Endodermal cell (in vitro differentiated cells): ENCODE results near the gene OR2AG2. TPM values are rescaled to one million over a fixed set of nuclear protein-coding genes. Genes with fewer than 3 reads are reported as not detected.

Experiments
- DNase-seq: peaks from one replicate; pipeline ENCODE4 v3.0.0-alpha.2; 2017
- H3K27ac ChIP-seq: 2 replicates; pipeline ENCODE4 v1.5.1; 2013; ENCODE audit warnings: mild to moderate bottlenecking, low read depth, low read length, moderate library complexity
- H3K27me3 ChIP-seq: 2 replicates; pipeline ENCODE4 v1.6.1; 2013; ENCODE audit warnings: mild to moderate bottlenecking, low read length, moderate library complexity; ENCODE audit not compliant: insufficient read depth, control insufficient read depth, poor library complexity, severe bottlenecking
- H3K36me3 ChIP-seq: 2 replicates; pipeline ENCODE4 v1.7.0; 2013; ENCODE audit warnings: mild to moderate bottlenecking, low read length, moderate library complexity; ENCODE audit not compliant: control insufficient read depth, insufficient read depth
- H3K4me1 ChIP-seq: one replicate; pipeline ENCODE4 v1.7.0; 2013; ENCODE audit warnings: low read length; ENCODE audit not compliant: control insufficient read depth, insufficient read depth
- H3K4me3 ChIP-seq: 2 replicates; pipeline ENCODE4 v1.5.1; 2013; ENCODE audit warnings: mild to moderate bottlenecking, low read length, moderate library complexity
- H3K9ac ChIP-seq: 2 replicates; pipeline ENCODE4 v1.6.1; 2013; ENCODE audit warnings: mild to moderate bottlenecking, low read length, moderate library complexity; ENCODE audit not compliant: poor library complexity, severe bottlenecking; ENCODE audit errors: extremely low read depth
- H3K9me3 ChIP-seq: 2 replicates; pipeline ENCODE4 v1.6.1; 2013; ENCODE audit warnings: mild to moderate bottlenecking, low read length, moderate library complexity; ENCODE audit not compliant: control insufficient read depth
- H3K27ac Mint-ChIP-seq: 2 replicates; pipeline ENCODE4 v1.8.0; 2020; ENCODE audit warnings: mixed read lengths
- H3K27me3 Mint-ChIP-seq: 2 replicates; pipeline ENCODE4 v1.8.0; 2021; ENCODE audit warnings: mild to moderate bottlenecking, mixed read lengths; ENCODE audit not compliant: insufficient read depth
- H3K36me3 Mint-ChIP-seq: 2 replicates; pipeline ENCODE4 v1.8.0; 2020; ENCODE audit warnings: low read depth, mixed read lengths
- H3K4me1 Mint-ChIP-seq: 2 replicates; pipeline ENCODE4 v1.8.0; 2020; ENCODE audit warnings: mixed read lengths
- H3K4me3 Mint-ChIP-seq: 2 replicates; pipeline ENCODE4 v1.8.0; 2020; ENCODE audit warnings: mild to moderate bottlenecking, moderate library complexity, mixed read lengths
- H3K9me3 Mint-ChIP-seq: 2 replicates; pipeline ENCODE4 v1.8.0; 2020; ENCODE audit warnings: mild to moderate bottlenecking, mixed read lengths
- CTCF ChIP-seq: fragments of 200-600 bp; sonication (generic); conservative IDR thresholded peaks from 2 replicates; pipeline ENCODE4 v1.5.0; 2021; ENCODE audit warnings: antibody characterized with exemption, mild to moderate bottlenecking
- WGBS, 2 experiments: methylation state at CpG; one replicate each; pipeline versions ENCODE4 v1.1.5 to v1.1.7; 2013; ENCODE audit warnings: missing lambda C conversion rate in 2 of 2, mixed read lengths in 1 of 2; ENCODE audit not compliant: insufficient coverage in 1 of 2, insufficient read length in 1 of 2; 5-methylcytosine and 5-hydroxymethylcytosine counted together
- total RNA-seq, 2 donors: library from RNA; stranded (reverse); fragmentation: NEBNext Ultra II Directional in 1 of 2; extraction: Animal tissue kit (Norgen Biotek cat#: 25700) in 1 of 2; gene quantifications; 2 replicates in 1 of 2; 3 replicates in 1 of 2; pipeline ENCODE4 v1.2.1, GENCODE V29; 2021

The OR2AG2 gene
- total RNA-seq, 2 donors from 2014 or later = 0.20 to 0.68 TPM

- no peak overlapping the region for H3K4me3 ChIP-seq
Observed at GRCh38 chr11:6745018-6745417, 26.8 kb downstream of the OR2AG2 start.

GRCh38 chr11:6742260-6742659 is 29.5 kb downstream of the OR2AG2 start:
- H3K27me3 Mint-ChIP-seq = no peaks in the 10 kb centered on the region
- no peak overlapping the region for H3K27ac ChIP-seq
- DNase-seq = no peak
- no peaks in the 10 kb centered on the region for H3K36me3 ChIP-seq
- H3K4me3 Mint-ChIP-seq = no peak overlapping the region
- TF ChIP-seq CTCF = no peak
- H3K9ac ChIP-seq = no peak overlapping the region
- no peaks in the 10 kb centered on the region for H3K4me1 ChIP-seq
- no peaks in the 10 kb centered on the region for H3K27me3 ChIP-seq
- no peaks in the 10 kb centered on the region for H3K9me3 ChIP-seq
- 76 to 79% methylated on average over 7 of the region's 7 CpGs for WGBS, 2 experiments
- no peaks in the 10 kb centered on the region for H3K9me3 Mint-ChIP-seq
- no peaks in the 10 kb centered on the region for H3K36me3 Mint-ChIP-seq
- H3K4me1 Mint-ChIP-seq = no peaks in the 10 kb centered on the region
- H3K27ac Mint-ChIP-seq = no peak overlapping the region
- no peak overlapping the region for H3K4me3 ChIP-seq

More at GRCh38 chr11:6745018-6745417, 26.8 kb downstream of the OR2AG2 start:
- Mint-ChIP-seq H3K36me3 (no peaks in the 10 kb centered on the region), H3K27ac (no peak overlapping the region), H3K4me1 (peaks cover 4% of the 10 kb centered on the region), H3K27me3 (peaks cover 6% of the 10 kb centered on the region), H3K4me3 (no peak overlapping the region), H3K9me3 (no peaks in the 10 kb centered on the region)
- 88 to 90% methylated on average over 4 of the region's 4 CpGs for WGBS, 2 experiments
- no peak overlapping the region for H3K9ac ChIP-seq
- no peaks in the 10 kb centered on the region for H3K36me3 ChIP-seq
- H3K27me3 ChIP-seq = peaks cover 14% of the 10 kb centered on the region
- H3K27ac ChIP-seq = no peak overlapping the region
- DNase-seq = no peak
- TF ChIP-seq CTCF = no peak
- H3K9me3 ChIP-seq = no peaks in the 10 kb centered on the region
- H3K4me1 ChIP-seq = no peaks in the 10 kb centered on the region

DNA sequence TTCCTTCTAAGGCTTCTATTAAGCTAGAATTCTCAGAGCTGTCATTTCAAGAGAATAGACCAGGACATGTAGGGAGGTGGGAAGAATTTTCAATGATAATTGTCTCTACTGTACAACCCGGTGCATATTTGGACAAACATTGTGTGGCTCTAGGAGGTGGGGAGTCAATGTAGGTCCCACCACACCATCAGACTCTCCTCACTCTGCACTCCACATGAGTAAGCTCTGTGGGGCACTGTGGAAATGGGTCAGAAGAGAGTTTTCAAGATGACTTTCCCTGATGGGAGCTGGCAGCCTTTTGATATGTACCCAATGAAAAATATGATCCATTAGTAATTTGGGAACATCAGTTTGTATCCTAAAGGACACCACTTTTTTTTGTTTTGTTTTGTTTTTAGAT is 33.2 kb downstream of the OR2AG2 start:
- Mint-ChIP-seq H3K27me3 (no peaks in the 10 kb centered on the region), H3K9me3 (no peaks in the 10 kb centered on the region), H3K27ac (no peak overlapping the region), H3K36me3 (no peaks in the 10 kb centered on the region), H3K4me1 (no peaks in the 10 kb centered on the region), H3K4me3 (no peak overlapping the region)
- WGBS, 2 experiments = 100% methylated on average over 1 of the region's 1 CpG; no CpG with 5 or more reads in 1 of the 2 experiments
- Histone ChIP-seq H3K9ac (no peak overlapping the region), H3K9me3 (no peaks in the 10 kb centered on the region), H3K4me3 (no peak overlapping the region), H3K27ac (no peak overlapping the region), H3K4me1 (no peaks in the 10 kb centered on the region), H3K36me3 (no peaks in the 10 kb centered on the region), H3K27me3 (no peaks in the 10 kb centered on the region)
- TF ChIP-seq CTCF = no peak
- DNase-seq = no peak
